ENCODE measurements around the gene NKIRAS1. TPM values are rescaled to one million over a fixed set of nuclear protein-coding genes. Genes with fewer than 3 reads are reported as not detected.
A peak's percentile ranks its signal among the peaks of the same experiment; 100 is the strongest.

The NKIRAS1 gene
- total RNA-seq, 1 experiment from 2014 or later = 8.9 TPM

DNA sequence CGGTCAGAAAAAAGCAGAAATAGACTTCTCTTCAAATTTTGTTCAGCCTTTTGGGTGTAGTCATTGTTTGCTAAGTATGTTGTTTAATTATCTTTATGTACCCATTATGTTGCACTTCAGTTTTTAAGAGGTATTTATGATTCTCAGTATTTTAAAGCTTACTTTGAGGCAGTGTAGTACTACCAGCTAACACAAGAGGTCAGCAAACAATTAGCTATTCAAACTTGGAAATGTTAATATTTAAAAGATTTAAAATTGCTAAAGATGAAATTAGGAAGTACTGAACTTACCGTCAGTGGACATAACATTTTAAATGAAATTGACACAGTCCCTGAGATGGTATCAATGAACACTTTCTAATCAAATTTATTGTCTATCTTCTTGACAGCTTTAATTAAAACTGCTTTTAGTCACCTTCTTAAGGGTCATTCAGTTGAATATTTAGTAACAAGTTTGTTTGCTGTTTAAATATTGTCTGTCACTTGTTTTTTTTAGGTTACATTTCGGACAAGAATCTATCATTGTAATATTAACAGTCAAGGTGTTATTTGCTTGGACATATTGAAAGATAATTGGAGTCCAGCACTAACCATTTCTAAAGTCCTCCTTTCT, 28.1 kb downstream of the NKIRAS1 start:
- Histone ChIP-seq H3K27me3 (ENCODE audit: control insufficient read depth, insufficient read depth, low read length) (no peaks in the 10 kb centered on the region), H3K4me3 (ENCODE audit: low read depth in 2 of 2, low read length in 2 of 2) (no peak overlapping the region), H3K27ac (ENCODE audit: low read length) (no peak overlapping the region; the same call in 1 of the 2 replicates), H3K36me3 (ENCODE audit: control insufficient read depth, insufficient read depth, low read length) (0 out of 2 replicates have a peak, but pooled peaks cover 2% of the 10 kb centered on the region), H3K9me3 (ENCODE audit: control insufficient read depth, insufficient read depth, low read depth, low read length) (no peaks in the 10 kb centered on the region), H3K4me1 (ENCODE audit: control insufficient read depth, insufficient read depth, low read length) (peaks cover 11% of the 10 kb centered on the region)
- in situ Hi-C loops (cut with HindIII; ENCODE audit: low pct_unique_long_range_greater_than_20kb, low sequenced_read_pairs) = no loop called here
- CTCF ChIA-PET = interaction anchor here (0.5 to 0.9 kb wide), 4 partner anchors 12 to 447 kb away, joined by 3 to 9 read pairs (median 7); no protein-coding TSS in a partner anchor
- intact Hi-C loops (cut with micrococcal nuclease; ENCODE audit: unreplicated experiment) = no loop called here
- no TSS peak for BruUV-seq (replicated peaks)
- TF ChIP-seq POLR2AphosphoS5 (IDR thresholded peaks at IDR 0.05; ENCODE audit: low read depth, low read length) (no peak), TCF7L2 (IDR thresholded peaks at IDR 0.05; ENCODE audit: low read depth, low read length) (no peak), SIN3A (IDR thresholded peaks at IDR 0.05; ENCODE audit: borderline replicate concordance, insufficient read depth, low read depth, low read length) (no peak)
- TF ChIP-seq, protein P1, sequence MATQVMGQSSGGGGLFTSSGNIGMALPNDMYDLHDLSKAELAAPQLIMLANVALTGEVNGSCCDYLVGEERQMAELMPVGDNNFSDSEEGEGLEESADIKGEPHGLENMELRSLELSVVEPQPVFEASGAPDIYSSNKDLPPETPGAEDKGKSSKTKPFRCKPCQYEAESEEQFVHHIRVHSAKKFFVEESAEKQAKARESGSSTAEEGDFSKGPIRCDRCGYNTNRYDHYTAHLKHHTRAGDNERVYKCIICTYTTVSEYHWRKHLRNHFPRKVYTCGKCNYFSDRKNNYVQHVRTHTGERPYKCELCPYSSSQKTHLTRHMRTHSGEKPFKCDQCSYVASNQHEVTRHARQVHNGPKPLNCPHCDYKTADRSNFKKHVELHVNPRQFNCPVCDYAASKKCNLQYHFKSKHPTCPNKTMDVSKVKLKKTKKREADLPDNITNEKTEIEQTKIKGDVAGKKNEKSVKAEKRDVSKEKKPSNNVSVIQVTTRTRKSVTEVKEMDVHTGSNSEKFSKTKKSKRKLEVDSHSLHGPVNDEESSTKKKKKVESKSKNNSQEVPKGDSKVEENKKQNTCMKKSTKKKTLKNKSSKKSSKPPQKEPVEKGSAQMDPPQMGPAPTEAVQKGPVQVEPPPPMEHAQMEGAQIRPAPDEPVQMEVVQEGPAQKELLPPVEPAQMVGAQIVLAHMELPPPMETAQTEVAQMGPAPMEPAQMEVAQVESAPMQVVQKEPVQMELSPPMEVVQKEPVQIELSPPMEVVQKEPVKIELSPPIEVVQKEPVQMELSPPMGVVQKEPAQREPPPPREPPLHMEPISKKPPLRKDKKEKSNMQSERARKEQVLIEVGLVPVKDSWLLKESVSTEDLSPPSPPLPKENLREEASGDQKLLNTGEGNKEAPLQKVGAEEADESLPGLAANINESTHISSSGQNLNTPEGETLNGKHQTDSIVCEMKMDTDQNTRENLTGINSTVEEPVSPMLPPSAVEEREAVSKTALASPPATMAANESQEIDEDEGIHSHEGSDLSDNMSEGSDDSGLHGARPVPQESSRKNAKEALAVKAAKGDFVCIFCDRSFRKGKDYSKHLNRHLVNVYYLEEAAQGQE (IDR thresholded peaks at IDR 0.05; ENCODE audit: insufficient read depth in 1 of 2, low read depth in 2 of 2, low read length in 1 of 2) = no peak
- TF ChIP-seq, protein P2, sequence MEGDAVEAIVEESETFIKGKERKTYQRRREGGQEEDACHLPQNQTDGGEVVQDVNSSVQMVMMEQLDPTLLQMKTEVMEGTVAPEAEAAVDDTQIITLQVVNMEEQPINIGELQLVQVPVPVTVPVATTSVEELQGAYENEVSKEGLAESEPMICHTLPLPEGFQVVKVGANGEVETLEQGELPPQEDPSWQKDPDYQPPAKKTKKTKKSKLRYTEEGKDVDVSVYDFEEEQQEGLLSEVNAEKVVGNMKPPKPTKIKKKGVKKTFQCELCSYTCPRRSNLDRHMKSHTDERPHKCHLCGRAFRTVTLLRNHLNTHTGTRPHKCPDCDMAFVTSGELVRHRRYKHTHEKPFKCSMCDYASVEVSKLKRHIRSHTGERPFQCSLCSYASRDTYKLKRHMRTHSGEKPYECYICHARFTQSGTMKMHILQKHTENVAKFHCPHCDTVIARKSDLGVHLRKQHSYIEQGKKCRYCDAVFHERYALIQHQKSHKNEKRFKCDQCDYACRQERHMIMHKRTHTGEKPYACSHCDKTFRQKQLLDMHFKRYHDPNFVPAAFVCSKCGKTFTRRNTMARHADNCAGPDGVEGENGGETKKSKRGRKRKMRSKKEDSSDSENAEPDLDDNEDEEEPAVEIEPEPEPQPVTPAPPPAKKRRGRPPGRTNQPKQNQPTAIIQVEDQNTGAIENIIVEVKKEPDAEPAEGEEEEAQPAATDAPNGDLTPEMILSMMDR (IDR thresholded peaks at IDR 0.05) = peak; percentile 68; the same call in 1 of the 2 replicates
- POLR2A ChIA-PET = interaction anchor here (1.0 kb wide), 1 partner anchor 28 kb away, joined by 3 read pairs; the partner anchor contains the start of genes NKIRAS1 and RPL15
- ATAC-seq = no peak
- peak; percentile 24 for DNase-seq (ENCODE audit: low read depth, low spot score)

DNA sequence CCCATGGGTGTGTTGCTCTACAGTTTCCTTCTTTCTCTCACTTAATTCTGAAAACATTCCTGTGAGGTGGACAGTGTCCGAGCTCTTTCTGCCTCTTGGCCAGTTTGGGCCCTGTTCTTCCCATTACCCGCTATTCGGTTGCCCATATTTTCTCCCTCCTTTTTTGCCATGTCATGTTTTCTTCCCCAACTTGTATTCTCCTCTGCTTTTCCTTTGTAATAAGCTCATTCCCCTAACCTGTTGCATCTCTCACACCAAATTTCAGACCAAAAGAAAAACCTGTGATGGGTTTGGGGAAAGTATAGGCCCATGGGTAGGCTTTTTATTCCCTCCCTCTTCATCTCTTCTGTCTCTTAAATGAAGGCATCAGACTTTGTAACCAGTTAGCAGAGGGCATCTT, 30.5 kb downstream of the NKIRAS1 start:
- CTCF ChIA-PET = no interaction called here
- Histone ChIP-seq H3K4me1 (ENCODE audit: control insufficient read depth, insufficient read depth, low read length) (peaks cover 11% of the 10 kb centered on the region), H3K4me3 (ENCODE audit: low read depth in 2 of 2, low read length in 2 of 2) (no peak overlapping the region), H3K27me3 (ENCODE audit: control insufficient read depth, insufficient read depth, low read length) (no peaks in the 10 kb centered on the region), H3K27ac (ENCODE audit: low read length) (no peak overlapping the region), H3K9me3 (ENCODE audit: control insufficient read depth, insufficient read depth, low read depth, low read length) (no peaks in the 10 kb centered on the region), H3K36me3 (ENCODE audit: control insufficient read depth, insufficient read depth, low read length) (no peaks in the 10 kb centered on the region)
- TF ChIP-seq SIN3A (IDR thresholded peaks at IDR 0.05; ENCODE audit: borderline replicate concordance, insufficient read depth, low read depth, low read length) = no peak
- DNase-seq (ENCODE audit: low read depth, low spot score) = no peak
- BruUV-seq (replicated peaks) = no TSS peak
- intact Hi-C loops (cut with micrococcal nuclease; ENCODE audit: unreplicated experiment) (no loop called here), in situ Hi-C loops (cut with HindIII; ENCODE audit: low pct_unique_long_range_greater_than_20kb, low sequenced_read_pairs) (no loop called here)
- POLR2A ChIA-PET = no interaction called here
- no peak for ATAC-seq

DNA sequence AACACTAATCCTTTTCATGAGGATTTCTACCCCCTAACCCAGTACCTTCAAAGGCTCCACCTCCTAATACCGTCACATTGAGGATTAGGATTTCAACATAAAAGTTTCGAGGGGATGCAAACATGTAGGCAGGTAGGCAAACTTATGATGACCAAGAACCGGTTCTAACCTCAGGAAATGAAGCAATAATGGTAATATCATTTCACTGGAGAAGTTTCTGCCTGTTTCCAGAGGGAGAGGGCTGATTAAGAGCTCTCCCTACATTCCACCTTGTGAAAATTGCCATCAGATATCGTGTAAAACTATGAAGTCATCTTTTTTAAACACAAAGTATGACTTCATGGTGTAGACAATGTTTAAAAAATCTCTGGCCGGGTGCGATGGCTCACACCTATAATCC, 31.6 kb downstream of the NKIRAS1 start:
- no peak for ATAC-seq
- intact Hi-C loops (cut with micrococcal nuclease; ENCODE audit: unreplicated experiment) = no loop called here
- in situ Hi-C loops (cut with HindIII; ENCODE audit: low pct_unique_long_range_greater_than_20kb, low sequenced_read_pairs) = no loop called here
- DNase-seq (ENCODE audit: low read depth, low spot score) = no peak
- H3K9me3 ChIP-seq (ENCODE audit: control insufficient read depth, insufficient read depth, low read depth, low read length) = no peaks in the 10 kb centered on the region
- BruUV-seq (replicated peaks) = no TSS peak
- POLR2A ChIA-PET = no interaction called here
- H3K36me3 ChIP-seq (ENCODE audit: control insufficient read depth, insufficient read depth, low read length) = no peaks in the 10 kb centered on the region
- H3K4me1 ChIP-seq (ENCODE audit: control insufficient read depth, insufficient read depth, low read length) = peaks cover 11% of the 10 kb centered on the region
- H3K27me3 ChIP-seq (ENCODE audit: control insufficient read depth, insufficient read depth, low read length) = no peaks in the 10 kb centered on the region
- no peak overlapping the region for H3K27ac ChIP-seq (ENCODE audit: low read length)
- TF ChIP-seq, protein P2 (IDR thresholded peaks at IDR 0.05) = no peak
- TF ChIP-seq, protein P1 (IDR thresholded peaks at IDR 0.05; ENCODE audit: insufficient read depth in 1 of 2, low read depth in 2 of 2, low read length in 1 of 2) = no peak
- TF ChIP-seq POLR2AphosphoS5 (IDR thresholded peaks at IDR 0.05; ENCODE audit: low read depth, low read length) = no peak
- CTCF ChIA-PET = no interaction called here
- no peak overlapping the region for H3K4me3 ChIP-seq (ENCODE audit: low read depth in 2 of 2, low read length in 2 of 2)
